GM10266 (cell line): ENCODE results near the gene CTNNBL1.

Experiments used
- DNase-seq: peaks from one replicate; pipeline ENCODE4 v3.0.0; 2012; ENCODE audit errors: extremely low spot score
- CTCF ChIP-seq: IDR thresholded peaks from 2 replicates; pipeline ENCODE4 v1.5.1; 2012; ENCODE audit warnings: mild to moderate bottlenecking, low read depth; ENCODE audit not compliant: control insufficient read depth, insufficient read depth; ENCODE audit errors: missing control alignments

CTNNBL1 gene

GRCh38 chr20:37898233-37899104 lies 204.6 kb downstream of the CTNNBL1 start:
- DNase-seq: no peak
- TF ChIP-seq CTCF: no peak

- TF ChIP-seq CTCF: no peak
- no peak for DNase-seq
Observed at GRCh38 chr20:37899105-37900045, 205.5 kb downstream of the CTNNBL1 start.

GRCh38 chr20:37901240-37901639 lies 207.4 kb downstream of the CTNNBL1 start:
- TF ChIP-seq CTCF: no peak
- DNase-seq: no peak

GRCh38 chr20:37901654-37902503 lies 208.0 kb downstream of the CTNNBL1 start:
- peak; percentile 88 for DNase-seq
- TF ChIP-seq CTCF: peak; percentile 81

GRCh38 chr20:37902504-37903313 lies 208.9 kb downstream of the CTNNBL1 start, which contains the start of gene VSTM2L:
TSS of gene VSTM2L (plus strand) at chr20:37903127. CDS start at chr20:37903351, 224 bp downstream.
- peak; percentile 66 for DNase-seq
- no peak for TF ChIP-seq CTCF
